GM12865 (cell line): ENCODE results near the gene NT5C1A.

Source experiments
- DNase-seq: peaks from one replicate; pipeline ENCODE4 v3.0.0; 2010; ENCODE audit warnings: low read depth
- H3K4me3 ChIP-seq: 2 replicates; pipeline ENCODE4 v1.5.1; 2011; ENCODE audit warnings: mild to moderate bottlenecking, low read depth, low read length, control low read depth
- TF ChIP-seq, protein P1 (sequence below): IDR thresholded peaks from 2 replicates; pipeline ENCODE4 v1.5.1; 2011; ENCODE audit warnings: low read length, control low read depth, low read depth, inconsistent platforms; ENCODE audit not compliant: insufficient read depth; ENCODE audit errors: missing control alignments

Gene NT5C1A

DNA sequence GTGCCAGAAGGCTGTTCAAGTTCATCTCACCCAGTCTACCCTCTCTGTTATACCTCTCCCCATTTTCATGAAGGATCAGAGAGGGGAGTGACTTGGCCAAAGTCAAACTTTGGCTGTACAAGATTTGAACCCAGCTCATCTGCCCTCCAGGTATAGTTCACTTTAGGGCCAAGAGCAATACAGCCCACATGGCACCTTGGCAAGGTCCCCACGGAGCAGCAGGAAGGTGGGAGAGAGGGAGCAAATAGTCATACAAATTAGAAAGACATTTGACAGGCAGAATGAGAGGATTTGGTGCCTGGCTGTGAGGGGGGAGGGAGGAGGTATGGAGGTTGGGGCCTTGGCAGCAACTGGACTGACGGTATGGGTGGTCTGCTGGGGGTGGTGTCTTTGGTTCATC lies 18.3 kb upstream of the NT5C1A start:
- no peak for DNase-seq
- TF ChIP-seq, protein P1, sequence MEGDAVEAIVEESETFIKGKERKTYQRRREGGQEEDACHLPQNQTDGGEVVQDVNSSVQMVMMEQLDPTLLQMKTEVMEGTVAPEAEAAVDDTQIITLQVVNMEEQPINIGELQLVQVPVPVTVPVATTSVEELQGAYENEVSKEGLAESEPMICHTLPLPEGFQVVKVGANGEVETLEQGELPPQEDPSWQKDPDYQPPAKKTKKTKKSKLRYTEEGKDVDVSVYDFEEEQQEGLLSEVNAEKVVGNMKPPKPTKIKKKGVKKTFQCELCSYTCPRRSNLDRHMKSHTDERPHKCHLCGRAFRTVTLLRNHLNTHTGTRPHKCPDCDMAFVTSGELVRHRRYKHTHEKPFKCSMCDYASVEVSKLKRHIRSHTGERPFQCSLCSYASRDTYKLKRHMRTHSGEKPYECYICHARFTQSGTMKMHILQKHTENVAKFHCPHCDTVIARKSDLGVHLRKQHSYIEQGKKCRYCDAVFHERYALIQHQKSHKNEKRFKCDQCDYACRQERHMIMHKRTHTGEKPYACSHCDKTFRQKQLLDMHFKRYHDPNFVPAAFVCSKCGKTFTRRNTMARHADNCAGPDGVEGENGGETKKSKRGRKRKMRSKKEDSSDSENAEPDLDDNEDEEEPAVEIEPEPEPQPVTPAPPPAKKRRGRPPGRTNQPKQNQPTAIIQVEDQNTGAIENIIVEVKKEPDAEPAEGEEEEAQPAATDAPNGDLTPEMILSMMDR: no peak
- H3K4me3 ChIP-seq: no peak overlapping the region

DNA sequence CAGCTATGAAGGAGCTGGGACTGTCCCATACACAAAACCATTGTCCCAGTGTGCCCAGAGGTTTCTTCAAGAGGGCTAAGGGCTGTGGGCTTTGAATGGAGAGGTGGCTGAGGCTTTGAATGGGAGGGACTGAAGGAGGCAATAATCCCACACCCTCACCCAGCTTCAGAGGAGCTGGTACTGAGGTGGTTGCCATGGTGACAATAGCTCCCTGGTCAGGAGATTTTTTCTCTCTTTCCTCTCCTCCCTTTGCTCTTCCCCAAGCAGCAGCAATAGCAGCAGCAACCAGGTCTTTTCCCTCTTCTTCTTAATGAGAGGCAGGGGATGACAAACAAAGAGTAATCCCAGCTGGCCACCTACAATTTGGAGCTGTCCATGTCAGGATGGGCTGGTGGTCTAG lies 17.7 kb upstream of the NT5C1A start:
- no peak for DNase-seq
- H3K4me3 ChIP-seq: no peak overlapping the region

DNA sequence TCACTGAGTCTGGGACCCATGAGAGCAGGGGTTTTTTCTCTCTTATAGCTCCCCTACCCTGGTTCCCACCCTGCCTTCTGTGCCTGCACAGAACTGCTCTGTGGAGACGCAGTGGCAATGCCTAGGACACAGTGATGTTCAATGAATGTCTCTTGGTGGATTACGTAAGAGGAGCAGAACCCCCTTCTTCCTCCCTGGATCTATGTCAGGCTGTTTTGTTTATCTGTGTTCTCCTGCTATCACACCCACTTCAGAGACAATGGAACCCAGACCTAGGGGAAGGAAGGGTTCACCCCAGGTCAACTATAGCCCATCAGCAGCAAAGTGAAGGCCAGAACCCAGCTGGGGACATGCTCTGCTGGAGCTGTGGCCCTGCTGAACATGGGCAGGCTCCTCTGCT lies 17.3 kb upstream of the NT5C1A start:
- H3K4me3 ChIP-seq: no peak overlapping the region
- no peak for DNase-seq
- TF ChIP-seq, protein P1: no peak

More for the DNA sequence above, 17.7 kb upstream of the NT5C1A start:
- TF ChIP-seq, protein P1: no peak

DNA sequence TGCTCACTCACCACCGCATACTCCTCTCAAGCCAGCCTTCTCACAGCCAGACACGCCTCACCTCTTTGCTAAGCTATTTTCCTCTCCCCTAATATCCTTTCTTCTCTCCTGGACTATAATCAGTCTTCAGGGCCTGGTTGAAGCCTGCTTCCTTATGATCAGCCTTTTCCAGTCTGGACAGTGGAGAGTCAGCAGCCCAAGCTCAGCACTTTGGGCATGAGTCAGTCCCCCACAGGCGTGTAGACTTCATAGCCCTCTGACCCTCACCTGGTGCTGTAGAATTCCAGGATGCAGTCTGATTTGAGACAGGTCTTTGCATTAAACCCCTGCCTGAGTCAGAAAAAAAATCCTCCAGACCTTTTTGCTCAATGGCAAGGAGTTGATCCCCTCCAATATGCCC lies 16.8 kb upstream of the NT5C1A start:
- TF ChIP-seq, protein P1: no peak
- H3K4me3 ChIP-seq: no peak overlapping the region
- DNase-seq: no peak

DNA sequence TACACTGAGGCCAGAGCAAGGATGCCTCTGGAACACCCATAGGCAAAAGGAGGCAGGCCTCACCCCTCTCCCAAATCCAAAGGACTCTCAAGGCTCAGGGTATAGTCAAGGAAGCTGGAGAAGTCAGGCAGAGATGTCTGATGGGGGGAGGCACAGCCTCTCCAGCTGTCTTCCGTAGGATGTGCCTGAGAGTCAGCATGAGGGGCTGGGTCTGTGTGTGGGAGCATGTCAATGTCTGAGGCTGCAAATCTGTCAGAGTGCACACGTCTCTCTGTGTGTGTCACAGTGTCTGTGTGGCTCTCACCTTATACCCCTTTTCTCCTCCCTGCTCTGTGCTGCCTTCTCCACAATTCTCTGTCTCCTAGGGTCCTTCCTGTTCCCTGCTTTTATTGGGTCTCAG lies 15.3 kb upstream of the NT5C1A start:
- H3K4me3 ChIP-seq: no peak overlapping the region
- TF ChIP-seq, protein P1: no peak
- no peak for DNase-seq

DNA sequence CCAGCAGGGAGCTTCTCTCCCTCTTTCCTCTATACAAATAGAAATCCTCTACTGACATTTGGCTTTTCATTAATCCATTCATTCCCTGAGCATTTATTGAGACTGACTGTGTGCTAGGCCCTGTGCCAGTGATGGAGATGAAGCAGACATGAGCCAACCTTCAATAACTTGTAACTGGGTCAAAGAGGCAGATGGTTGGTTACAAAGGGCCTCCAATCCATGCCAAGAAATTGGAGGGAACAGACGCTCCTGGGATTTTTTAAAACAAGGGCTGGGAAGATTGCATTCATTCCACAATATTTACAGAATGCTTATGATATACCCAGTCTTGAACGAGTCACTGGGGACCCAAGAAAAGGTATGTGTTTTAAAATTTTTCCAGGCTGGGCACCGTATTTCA lies 13.2 kb upstream of the NT5C1A start:
- DNase-seq: no peak
- no peak overlapping the region for H3K4me3 ChIP-seq
- TF ChIP-seq, protein P1: no peak

DNA sequence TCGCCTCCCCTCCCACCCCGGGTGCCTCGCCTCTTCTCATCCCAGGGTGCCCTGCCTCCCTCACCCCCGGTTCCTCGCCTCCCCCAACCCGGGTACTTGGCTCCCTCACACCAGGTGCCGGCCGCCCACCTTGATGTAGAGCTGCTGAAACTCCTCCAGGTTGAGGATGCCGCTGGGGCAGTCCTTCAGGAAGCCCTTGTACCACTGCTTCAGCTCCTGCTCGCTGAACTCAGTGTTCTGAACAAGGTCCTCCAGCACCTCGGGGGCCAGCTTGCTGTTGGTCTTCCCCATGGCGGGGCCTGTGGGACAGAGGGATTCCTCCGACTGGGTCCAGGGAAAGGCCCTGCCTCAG lies 12.4 kb upstream of the NT5C1A start:
- TF ChIP-seq, protein P1: no peak
- DNase-seq: no peak
- H3K4me3 ChIP-seq: no peak overlapping the region
